ENCODE results near the gene PRSS1.

The PRSS1 gene

GRCh38 chr7:142795339-142795863 lies 46.1 kb downstream of the PRSS1 start:
- DNase-seq: no peak

- no peak for DNase-seq
Measured at GRCh38 chr7:142796001-142796500, 46.8 kb downstream of the PRSS1 start.

GRCh38 chr7:142796501-142797390 lies 47.5 kb downstream of the PRSS1 start:
- peak in 1 of 4 experiments; percentile 34 for DNase-seq

GRCh38 chr7:142797391-142798377 lies 48.4 kb downstream of the PRSS1 start:
- no peak for DNase-seq

GRCh38 chr7:142798451-142799436 lies 49.5 kb downstream of the PRSS1 start:
- DNase-seq: no peak

GRCh38 chr7:142799437-142799835 lies 50.2 kb downstream of the PRSS1 start:
- no peak for DNase-seq

- no peak for DNase-seq
Measured at GRCh38 chr7:142800088-142800487, 50.8 kb downstream of the PRSS1 start.

GRCh38 chr7:142800699-142801260 lies 51.5 kb downstream of the PRSS1 start:
- no peak for DNase-seq

GRCh38 chr7:142801601-142802295 lies 52.5 kb downstream of the PRSS1 start:
- no peak for DNase-seq

- DNase-seq: no peak
Measured at GRCh38 chr7:142802301-142802700, 53.0 kb downstream of the PRSS1 start.

All from suppressor macrophage (primary cell).